Right ventricle myocardium superior (tissue), 1 donor: ENCODE measurements around the gene TH. TPM values are rescaled to one million over a fixed set of nuclear protein-coding genes. Genes with fewer than 3 reads are reported as not detected.
"Not testable (repeated sequence)": the region's sequence is repeated elsewhere in the genome, so short reads cannot be mapped to it uniquely, and the experiment has no call there.

Experiments
- ATAC-seq: fragments of 200-7000 bp; cut with Tn5 transposase; one replicate; pipeline ENCODE4 v1.9.1; 2020; ENCODE audit warnings: mild to moderate bottlenecking; ENCODE audit not compliant: poor library complexity
- DNase-seq: peaks from one replicate; pipeline ENCODE4 v3.0.0-alpha.2; 2020
- intact Hi-C: fragments of 100-400 bp; cut with DNase I; formaldehyde crosslinking; loops from one replicate; pipeline ENCODE4 v1.11.2; 2022
- total RNA-seq: library from RNA; stranded (reverse); fragmentation: NEBNext Ultra II Directional; extraction: Animal tissue kit (Norgen Biotek cat#: 25700); gene quantifications from one replicate; pipeline ENCODE4 v1.2.1, GENCODE V29; 2021
- donor health status: DM: no; HTN: yes; CAD: no; lungs with severe emphysema.

TH gene
- total RNA-seq, 1 donor from 2014 or later: not detected

DNA sequence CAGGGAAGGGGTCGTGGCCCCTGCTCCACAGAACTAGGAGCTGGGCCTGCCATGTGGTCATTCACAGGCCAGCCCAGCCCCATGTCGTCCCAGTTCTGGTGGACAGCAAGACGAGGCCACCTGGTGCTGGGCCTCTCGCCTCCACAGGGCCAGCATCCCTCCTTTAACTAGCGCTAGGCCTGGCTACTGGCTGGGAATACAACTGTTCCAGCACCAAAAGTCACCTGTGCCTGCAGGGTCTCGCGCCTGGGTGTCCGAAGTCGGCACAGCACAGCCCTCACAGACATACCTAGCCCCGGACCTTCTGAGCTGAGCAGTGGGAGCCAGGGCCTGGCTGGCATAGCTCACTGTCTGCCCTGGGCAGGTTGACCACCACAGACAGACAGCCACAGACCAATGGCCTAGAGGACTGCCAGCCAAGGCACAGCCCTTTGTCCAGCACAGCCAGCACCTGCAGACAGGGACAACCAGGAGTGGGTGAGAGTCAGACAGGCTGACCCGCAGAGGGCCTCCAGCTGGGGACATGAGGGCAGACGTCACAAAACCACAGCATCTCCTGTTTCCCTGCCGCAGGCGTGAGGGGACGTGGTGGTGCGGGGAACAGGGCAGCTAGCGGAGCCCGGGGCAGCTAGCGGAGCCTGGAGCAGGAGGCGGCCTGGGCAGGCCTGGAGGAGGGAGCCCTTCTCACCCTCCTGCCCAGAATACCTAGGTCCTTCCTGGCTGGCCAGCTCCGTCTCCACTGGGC is 27.2 kb upstream of the TH start:
- intact Hi-C loops: loop anchor here (5.0 kb wide), 1 partner anchor 99 kb away; no protein-coding TSS in a partner anchor
- ATAC-seq (no peak), DNase-seq (peak; percentile 32)

DNA sequence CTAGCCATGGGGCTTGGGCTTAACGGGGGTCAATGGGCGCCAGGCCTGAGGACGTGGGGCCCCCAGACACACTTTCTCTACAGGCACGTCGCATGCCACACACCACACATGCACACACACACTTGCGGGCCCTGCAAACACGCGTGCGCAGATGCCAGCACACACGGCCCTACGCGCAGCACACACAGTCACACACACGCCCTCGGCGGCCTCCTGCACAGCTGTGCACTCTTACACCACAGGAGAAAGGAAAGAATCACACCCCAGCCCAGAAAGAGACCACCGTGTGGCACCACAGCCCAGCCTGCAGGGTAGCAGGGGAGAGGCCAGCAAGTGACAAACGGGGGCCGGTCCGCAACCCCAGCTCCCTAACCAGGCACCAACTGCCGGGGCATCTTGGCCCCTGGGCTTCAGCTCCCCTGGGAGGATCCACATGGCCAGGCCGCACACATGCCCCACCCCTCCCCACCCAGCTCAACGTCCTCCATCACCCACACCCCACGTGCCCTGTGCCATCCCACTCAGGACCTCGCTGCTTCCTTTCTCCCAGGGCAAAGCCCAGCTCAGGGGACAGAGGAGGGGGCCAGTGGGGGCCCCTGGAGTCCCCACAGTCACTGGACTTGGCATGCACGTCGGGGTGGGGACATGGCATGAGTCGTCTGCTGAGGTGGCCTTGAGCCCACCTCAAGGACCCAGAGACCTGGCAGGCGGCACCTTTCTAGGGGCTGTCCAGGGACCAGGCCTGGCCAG is 26.3 kb upstream of the TH start:
- ATAC-seq (no peak), DNase-seq (peak; percentile 31)
- intact Hi-C loops: loop anchor here (1.0 to 5.0 kb wide), 2 partner anchors 99 to 222 kb away; no protein-coding TSS in a partner anchor

DNA sequence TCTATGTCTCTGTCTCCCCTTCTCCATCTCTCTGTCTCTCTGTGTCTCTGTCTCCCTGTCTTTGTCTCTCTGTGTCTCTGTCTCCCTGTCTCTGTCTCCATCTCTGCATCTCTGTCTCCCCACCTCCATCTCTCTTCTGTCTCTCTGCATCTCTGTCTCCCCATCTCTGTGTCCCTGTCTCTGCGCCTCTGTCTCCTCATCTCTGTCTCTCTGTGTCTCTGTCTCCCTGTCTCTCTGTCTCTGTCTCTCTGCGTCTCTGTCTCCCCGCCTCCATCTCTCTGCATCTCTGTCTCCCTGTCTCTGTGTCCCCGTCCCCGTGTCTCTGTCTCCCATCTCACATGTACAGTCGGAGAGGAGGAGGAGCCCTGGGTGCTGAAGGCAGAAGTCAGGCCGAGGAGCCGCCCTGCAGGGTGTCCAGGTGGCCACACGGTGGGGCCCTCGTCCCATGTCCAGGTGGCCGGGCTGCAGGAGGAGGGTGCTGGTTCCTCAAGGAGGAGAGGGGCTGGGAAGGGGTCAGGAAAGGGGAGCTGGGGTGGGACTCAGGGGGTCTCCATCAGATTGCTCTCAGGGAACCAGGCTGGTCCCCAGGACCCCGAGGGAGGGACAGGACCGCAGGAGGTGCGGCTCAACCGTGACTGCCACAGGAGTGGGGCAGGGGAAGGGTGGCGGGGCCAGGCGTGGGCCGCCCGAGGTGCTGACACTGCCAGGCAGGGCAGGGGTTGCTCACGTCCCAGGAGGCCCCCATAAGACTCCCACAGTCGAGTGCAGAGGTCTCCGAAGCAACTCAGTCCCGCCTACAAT is 25.6 kb upstream of the TH start:
- intact Hi-C loops: loop anchor here (1.0 to 5.0 kb wide), 2 partner anchors 100 to 223 kb away; no protein-coding TSS in a partner anchor
- DNase-seq (peak; percentile 81), ATAC-seq (peak; percentile 88)

DNA sequence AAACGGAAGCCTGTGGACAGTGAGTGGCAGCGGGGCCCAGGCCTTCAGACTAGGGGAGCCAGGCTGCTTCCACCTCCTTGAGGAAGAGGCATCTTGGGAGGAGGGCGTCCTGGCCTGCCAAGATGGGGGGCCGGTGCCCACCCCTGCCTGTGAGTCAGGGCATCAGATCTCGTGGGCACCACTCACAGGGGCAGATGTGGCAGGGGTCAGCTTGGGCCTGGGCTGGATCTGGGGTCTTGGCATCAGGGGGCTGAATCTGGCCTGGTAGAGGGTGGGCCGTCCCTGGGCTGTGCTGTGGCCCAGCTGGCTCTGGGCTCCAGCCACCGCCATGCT is 24.1 kb upstream of the TH start:
- intact Hi-C loops: loop anchor here (5.0 kb wide), 1 partner anchor 102 kb away; no protein-coding TSS in a partner anchor
- ATAC-seq (no peak), DNase-seq (no peak)

DNA sequence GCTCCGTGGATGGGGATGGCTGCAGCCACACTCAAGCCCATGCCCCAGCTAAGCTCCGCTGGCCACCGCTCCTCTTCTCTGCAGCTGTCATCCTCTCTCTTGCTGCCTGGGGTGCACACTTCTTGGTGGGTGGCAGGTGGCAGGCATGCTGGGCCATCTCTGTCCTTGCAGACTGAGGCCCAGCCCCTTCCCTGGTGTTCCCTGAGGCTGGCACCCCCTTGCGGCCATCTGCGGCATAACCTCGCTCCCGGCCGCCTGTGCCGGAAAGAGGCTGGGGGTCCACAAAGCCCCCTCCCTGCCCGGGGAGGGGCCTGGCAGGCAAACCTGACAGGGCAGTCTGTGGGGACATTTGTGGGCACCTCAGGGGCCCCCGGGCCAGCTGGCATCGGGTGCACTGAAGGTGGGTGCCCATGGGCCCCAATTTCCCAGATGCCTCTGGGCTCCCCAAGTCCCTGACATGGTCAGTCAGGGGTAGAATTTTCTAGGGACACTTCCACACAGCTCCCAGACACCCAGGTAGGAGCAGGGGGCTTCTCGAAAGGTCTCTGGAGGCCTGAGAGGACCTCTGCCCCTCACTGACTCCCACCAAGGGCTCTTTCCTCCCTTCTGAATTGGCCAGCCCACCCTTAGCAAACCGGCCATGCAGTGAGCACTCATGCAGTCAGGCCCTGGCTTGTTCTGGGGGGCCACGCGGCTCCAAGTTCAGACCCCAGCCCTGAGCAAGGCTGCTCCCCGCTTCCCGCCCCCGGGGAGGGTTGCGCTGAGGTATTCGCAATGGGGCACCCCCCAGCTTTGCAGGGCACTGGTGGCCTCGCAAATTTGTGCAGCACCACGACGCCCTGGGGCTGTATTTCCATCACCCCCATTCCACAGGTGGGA is 23.5 kb upstream of the TH start:
- peak; percentile 59 for DNase-seq
- no peak for ATAC-seq
- intact Hi-C loops: loop anchor here (5.0 kb wide), 1 partner anchor 102 kb away; no protein-coding TSS in a partner anchor

DNA sequence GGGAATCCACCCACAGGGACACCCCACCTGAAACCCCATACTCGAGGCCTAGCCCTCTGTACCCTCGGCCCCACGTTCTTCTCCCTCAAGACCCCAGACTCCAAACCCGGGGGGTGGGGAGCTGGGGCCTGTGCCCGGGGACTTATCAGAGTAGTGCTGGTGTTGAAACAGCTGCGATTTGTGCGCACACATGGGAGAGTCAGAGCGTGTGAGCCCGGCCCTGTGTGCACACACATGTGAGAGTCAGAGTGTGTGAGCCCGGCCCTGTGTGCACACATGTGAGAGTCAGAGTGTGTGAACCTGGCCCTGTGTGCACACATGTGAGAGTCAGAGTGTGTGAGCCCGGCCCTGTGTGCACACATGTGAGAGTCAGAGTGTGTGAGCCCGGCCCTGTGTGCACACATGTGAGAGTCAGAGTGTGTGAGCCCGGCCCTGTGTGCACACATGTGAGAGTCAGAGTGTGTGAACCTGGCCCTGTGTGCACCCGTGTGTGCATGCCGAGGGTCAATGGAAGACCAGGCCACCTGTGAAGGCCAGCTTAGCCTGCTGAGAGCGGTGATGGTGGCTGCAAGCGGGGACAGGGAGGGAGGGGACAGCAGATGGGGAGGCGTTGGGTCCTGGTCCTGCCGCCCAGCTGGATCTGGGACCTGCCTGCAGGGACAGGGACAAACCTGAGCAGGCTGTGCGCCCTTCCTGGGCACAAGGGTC is 22.4 kb upstream of the TH start:
- intact Hi-C loops, ATAC-seq, DNase-seq: not testable (repeated sequence)

DNA sequence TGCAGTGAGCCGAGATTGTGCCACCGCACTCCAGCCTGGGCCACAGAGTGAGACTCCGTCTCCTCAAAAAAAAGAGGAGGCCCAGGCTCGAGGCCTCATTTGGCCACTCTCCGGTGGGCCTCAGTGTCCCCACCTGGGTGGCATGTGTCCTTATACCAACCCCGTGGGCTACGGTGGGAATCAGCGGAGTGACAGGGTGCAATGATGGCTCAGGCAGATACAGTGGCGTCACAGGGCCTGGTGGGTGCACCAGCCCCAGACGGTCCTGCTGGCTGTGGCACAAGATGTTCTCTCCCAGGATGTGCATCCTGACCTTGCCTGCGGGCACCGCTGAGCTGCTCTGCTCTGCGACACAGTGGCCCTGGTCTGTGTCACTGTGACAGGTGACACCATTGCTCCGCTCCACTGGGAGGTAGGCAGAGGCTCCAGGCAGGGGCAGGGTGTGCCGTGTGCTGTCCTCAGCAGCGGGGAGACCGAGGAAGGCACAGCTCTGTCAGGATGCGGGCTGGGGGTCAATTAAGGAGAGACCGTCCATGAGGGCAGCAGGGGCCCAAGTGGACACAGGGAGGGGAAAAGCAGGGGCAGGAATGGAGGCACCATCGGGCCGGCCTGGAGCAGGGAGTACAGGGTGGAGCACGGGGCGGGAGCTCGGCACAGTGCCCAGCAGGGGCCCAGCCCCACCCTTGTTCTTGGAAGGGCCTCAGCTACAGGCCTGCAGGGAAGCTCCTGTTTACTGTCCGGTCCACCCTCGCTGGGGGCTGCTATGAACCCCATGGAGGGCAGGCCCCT is 21.7 kb upstream of the TH start:
- ATAC-seq (peak; percentile 53), DNase-seq (peak; percentile 57)
- intact Hi-C loops: no loop called here

DNA sequence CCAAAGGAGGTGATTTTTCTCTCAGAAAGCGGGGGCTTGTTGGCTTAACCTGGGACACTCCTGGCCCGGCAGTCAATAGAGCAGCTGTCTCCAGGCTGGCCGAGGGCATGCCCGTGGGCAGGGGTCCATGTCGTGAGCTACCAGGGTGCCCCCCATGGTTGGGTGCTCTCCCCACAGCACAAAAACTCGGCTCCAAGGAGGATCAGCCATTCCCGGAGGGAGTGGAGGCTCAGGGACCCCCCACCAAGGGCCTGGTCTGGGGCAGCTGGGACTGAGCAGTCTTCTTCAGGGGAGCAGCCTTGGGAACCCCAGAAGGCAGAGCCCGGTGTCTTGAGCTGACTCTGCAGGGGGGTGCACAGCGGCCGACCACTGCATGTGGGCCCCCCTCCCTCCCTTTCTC is 20.8 kb upstream of the TH start:
- DNase-seq (no peak), ATAC-seq (no peak)
- intact Hi-C loops: no loop called here

DNA sequence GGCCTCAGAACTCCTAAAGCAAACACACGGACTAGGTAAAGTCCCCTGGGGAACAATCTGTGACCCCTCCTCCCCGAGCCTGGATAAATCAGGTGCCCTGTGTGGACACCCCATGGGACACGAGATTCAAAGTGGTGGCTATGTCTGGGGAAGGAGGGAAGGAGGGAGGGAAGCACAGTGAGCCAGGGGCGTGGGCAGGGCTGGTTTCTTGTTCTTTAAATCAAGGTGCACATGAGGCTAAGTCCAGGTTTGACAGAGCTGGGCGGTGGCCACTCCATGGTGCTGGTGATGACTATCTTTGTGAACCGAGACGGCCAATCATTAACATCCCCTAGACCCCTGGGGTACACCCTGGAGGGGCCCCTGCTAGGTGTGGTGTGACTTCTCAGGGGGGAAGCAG is 20.3 kb upstream of the TH start:
- ATAC-seq: no peak

DNA sequence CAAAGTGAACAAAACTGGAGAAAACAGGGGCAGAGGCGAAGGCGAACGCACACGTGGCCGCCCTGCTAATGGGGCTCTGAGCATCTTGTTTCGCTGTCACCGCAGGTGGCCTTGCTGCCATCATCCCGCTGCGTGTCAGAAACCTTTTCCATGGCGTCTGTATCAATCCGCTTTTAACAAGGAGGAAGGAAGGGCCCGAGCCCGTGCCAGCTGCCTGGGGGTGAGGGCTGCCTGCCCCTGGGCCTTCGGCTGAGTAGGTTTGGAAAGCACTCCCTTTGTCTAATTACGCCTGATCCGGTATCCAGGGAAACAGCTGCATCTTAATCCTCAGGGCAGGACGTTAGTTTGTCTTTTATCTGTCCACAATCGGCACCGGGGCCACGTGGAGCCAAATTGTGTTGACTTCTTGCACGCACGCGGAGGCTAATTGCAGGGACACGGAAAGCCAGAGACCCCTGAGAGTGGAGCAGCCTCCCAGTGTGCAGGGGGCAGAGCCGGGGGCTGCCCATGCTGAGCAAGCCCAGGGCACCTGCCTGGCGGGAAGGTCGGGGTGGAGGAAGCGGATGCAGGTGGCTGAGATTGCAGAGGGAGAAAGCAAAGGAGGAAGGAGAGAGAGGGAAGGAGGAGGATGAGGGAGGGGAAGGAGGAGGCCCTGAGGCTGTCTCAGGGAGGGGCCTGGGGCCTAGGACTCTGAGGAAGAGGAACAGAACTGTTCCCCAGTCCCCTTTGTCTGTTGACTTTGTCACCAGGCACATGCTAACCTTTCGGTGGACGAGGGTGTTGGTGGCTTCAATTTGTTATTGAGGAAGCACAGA is 19.2 kb upstream of the TH start:
- intact Hi-C loops: no loop called here
- peak; percentile 53 for DNase-seq
- ATAC-seq: peak; percentile 29

More for the DNA sequence above, 20.3 kb upstream of the TH start:
- intact Hi-C loops: no loop called here
- DNase-seq: no peak

DNA sequence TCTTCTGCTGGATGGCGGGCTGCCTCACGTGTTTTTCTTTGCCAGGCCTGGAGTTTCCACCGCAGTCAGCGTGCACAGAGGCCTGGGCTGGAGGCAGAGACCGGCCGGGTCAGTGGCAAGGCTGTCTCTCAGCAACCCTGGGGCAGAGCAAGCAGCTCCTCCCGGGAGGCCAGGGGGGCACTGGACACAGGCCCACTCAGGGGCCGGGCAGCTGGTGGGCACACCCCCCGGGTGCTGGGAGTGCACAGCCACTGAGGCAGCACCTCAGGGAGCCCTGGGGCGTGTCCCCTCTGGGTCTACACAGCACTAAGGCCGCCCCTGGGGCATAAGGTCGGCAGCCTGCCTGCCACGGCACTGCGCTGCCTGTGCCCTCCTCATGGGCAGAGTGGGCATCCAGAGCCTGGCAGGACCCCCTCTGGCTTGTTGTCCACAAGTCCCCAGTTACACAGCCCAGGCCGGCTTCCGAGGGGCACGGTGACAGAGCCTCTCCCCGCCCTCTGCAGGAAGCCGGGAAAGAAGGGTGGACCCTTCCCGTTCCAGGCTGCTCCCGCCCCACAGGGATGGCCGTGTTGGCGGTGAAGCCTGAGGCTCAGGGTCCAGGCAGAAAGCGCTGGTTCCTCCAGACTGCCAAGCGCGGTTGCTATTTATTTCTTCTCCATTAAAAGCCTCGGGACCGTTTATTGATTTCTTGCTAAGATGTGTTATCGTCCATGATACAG is 18.5 kb upstream of the TH start:
- intact Hi-C loops: no loop called here
- DNase-seq (no peak), ATAC-seq (no peak)

DNA sequence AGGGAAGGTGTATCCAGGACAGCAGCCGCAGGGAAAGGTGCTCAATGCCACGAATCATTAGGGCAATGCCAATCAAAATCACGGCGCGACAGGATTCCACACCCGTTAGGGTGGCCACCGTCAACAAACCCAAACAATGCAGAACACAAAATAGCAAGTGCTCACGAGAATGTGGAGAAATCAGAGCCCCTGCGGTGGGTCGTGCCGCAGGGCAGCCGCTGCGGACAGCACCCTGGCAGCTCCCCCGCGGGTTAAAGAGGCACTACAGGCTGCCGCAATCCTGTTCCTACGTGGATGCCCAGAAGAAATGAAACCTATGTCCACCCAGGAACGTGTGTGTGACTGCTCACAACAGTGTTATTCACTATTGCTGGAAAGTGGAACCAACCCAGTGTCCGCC is 17.1 kb upstream of the TH start:
- ATAC-seq (no peak), DNase-seq (no peak)
- intact Hi-C loops: no loop called here

DNA sequence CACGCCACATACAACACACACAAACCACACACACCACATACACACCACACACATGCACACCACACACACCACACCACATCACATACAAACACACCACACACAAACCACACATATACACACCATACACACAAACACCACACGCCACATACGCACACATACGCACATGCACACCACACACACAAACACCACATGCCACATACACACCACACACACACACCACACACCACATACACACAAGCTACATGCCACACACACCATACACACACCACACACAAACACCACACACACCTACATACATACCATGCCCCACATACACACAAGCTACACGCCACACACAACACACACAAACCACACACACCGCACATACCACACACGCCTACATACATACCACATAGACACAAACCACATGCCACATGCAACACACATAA is 15.7 kb upstream of the TH start:
- intact Hi-C loops: loop anchor here (2.0 kb wide), 1 partner anchor 234 kb away; no protein-coding TSS in a partner anchor
- no peak for ATAC-seq
- no peak for DNase-seq

DNA sequence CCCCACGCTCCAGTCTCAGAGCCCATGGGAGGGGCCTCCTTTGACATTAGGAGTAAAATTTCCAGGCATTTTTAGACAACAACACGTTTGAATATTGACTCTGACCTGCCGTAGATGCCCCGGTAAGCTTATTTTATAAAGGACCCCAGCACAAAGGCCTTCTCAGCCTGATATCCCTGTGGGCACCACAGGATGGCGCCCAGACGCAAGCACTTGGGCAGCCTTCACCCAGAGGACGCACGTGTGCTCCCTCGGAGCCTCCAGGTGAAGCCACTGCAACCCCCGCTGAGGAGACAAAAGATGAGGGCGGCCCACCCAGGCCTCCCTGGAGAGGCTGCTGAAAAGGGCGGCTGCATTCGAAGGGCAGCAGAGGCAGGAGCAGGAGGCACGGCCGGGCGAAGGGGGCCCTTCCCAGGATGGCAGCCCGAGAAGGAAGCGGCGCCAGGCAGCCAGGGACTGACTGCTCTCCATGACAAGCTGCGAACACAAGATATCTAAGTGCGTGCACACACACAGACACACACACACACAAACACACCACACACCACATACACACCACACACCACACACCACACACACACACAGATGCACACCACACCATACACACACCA is 15.2 kb upstream of the TH start:
- DNase-seq (no peak), ATAC-seq (peak; percentile 81)
- intact Hi-C loops: loop anchor here (2.0 kb wide), 1 partner anchor 234 kb away; no protein-coding TSS in a partner anchor
